ENCODE results near the gene ZIM2.

DNA sequence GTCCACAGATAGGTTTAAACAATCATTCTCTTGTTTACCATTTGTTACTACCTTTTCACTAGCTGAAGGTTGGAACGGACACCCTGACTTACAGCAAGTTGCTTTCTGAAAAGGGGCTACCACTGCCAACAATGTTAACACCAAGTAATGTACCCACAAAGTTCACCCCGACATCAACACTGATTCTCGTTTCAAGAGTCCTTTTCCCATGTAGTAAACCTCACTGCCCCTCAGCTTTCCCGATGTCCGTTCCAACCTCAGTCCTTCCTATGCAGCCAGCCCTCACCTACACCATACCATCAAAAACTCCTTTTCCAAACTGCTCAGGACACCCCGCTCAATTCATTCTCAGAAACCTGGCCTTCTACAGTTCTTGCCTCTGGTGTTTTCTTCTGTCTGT is 29.0 kb downstream of the ZIM2 start:
- TF ChIP-seq, protein P1, sequence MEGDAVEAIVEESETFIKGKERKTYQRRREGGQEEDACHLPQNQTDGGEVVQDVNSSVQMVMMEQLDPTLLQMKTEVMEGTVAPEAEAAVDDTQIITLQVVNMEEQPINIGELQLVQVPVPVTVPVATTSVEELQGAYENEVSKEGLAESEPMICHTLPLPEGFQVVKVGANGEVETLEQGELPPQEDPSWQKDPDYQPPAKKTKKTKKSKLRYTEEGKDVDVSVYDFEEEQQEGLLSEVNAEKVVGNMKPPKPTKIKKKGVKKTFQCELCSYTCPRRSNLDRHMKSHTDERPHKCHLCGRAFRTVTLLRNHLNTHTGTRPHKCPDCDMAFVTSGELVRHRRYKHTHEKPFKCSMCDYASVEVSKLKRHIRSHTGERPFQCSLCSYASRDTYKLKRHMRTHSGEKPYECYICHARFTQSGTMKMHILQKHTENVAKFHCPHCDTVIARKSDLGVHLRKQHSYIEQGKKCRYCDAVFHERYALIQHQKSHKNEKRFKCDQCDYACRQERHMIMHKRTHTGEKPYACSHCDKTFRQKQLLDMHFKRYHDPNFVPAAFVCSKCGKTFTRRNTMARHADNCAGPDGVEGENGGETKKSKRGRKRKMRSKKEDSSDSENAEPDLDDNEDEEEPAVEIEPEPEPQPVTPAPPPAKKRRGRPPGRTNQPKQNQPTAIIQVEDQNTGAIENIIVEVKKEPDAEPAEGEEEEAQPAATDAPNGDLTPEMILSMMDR (IDR thresholded peaks at IDR 0.05; ENCODE audit: insufficient read depth, low read length, poor library complexity, severe bottlenecking) = no peak
- TF ChIP-seq EZH2phosphoT487 (conservative IDR thresholded peaks at IDR 0.05; ENCODE audit: low read length) = no peak
